Smooth muscle cell (in vitro differentiated cells): ENCODE data around the gene STRN3. TPM values are rescaled to one million over a fixed set of nuclear protein-coding genes. Genes with fewer than 3 reads are reported as not detected.

Source experiments
- DNase-seq: peaks from one replicate; lab custom pipeline; 2025; ENCODE audit not compliant: unreplicated experiment; lab: John Stamatoyannopoulos, UW
- H2AFZ ChIP-seq: fragments of 200-600 bp; sonication (generic); 2 replicates; pipeline ENCODE4 v1.6.0; 2016; ENCODE audit warnings: antibody characterized with exemption, low read depth, mild to moderate bottlenecking
- H3F3A ChIP-seq: fragments of 200-600 bp; sonication (generic); 2 replicates; pipeline ENCODE4 v1.6.0; 2017; ENCODE audit warnings: antibody characterized with exemption, low read depth
- H3K27ac ChIP-seq: fragments of 200-600 bp; sonication (generic); 2 replicates; pipeline ENCODE4 v1.5.1; 2016; ENCODE audit warnings: low read depth, mild to moderate bottlenecking
- H3K27me3 ChIP-seq: fragments of 200-600 bp; sonication (generic); 2 replicates; pipeline ENCODE4 v1.6.1; 2016; ENCODE audit warnings: low read depth, mild to moderate bottlenecking
- H3K36me3 ChIP-seq: fragments of 200-600 bp; sonication (generic); 2 replicates; pipeline ENCODE4 v1.5.1; 2016; ENCODE audit warnings: low read depth
- H3K4me1 ChIP-seq: fragments of 200-600 bp; sonication (generic); 2 replicates; pipeline ENCODE4 v1.5.1; 2016; ENCODE audit warnings: low read depth
- H3K4me2 ChIP-seq: fragments of 200-600 bp; sonication (generic); 2 replicates; pipeline ENCODE4 v1.6.0; 2016; ENCODE audit warnings: mild to moderate bottlenecking
- H3K4me3 ChIP-seq: fragments of 200-600 bp; sonication (generic); 2 replicates; pipeline ENCODE4 v1.5.1; 2016; ENCODE audit warnings: mild to moderate bottlenecking
- H3K79me2 ChIP-seq: fragments of 200-600 bp; sonication (generic); 2 replicates; pipeline ENCODE4 v1.6.0; 2016; ENCODE audit warnings: low read depth, mild to moderate bottlenecking
- H3K9ac ChIP-seq: fragments of 200-600 bp; sonication (generic); 2 replicates; pipeline ENCODE4 v1.6.0; 2016; ENCODE audit warnings: low read depth
- H3K9me3 ChIP-seq: fragments of 200-600 bp; sonication (generic); replicated peaks from 2 replicates; pipeline ENCODE4 v1.5.1; 2016; ENCODE audit warnings: low read depth
- H4K20me1 ChIP-seq: fragments of 200-600 bp; sonication (generic); 2 replicates; pipeline ENCODE4 v1.6.0; 2016; ENCODE audit warnings: low read depth
- WGBS: methylation state at CpG from one replicate; pipeline ENCODE4 v1.1.7; 2016; ENCODE audit warnings: low lambda C conversion rate; 5-methylcytosine and 5-hydroxymethylcytosine counted together
- polyA plus RNA-seq: library from polyadenylated mRNA; unstranded; fragments of >200 nt; fragmentation: Nextera tagmentation; extraction: Ambion mirVana; gene quantifications from 2 replicates; pipeline ENCODE4 v1.2.1, GENCODE V29; 2016
- total RNA-seq: library from RNA; depleted of rRNA; stranded (reverse); fragments of >200 nt; gene quantifications from 2 replicates; pipeline ENCODE4 v1.2.3, GENCODE V29; 2014
- TF ChIP-seq, protein P1 (sequence below): fragments of 200-600 bp; sonication (generic); IDR thresholded peaks from 2 replicates; pipeline ENCODE4 v1.5.1; 2017; ENCODE audit warnings: borderline replicate concordance, mild to moderate bottlenecking, antibody characterized with exemption; ENCODE audit not compliant: insufficient read depth, poor library complexity, severe bottlenecking

STRN3 gene
- total and polyA plus RNA-seq, 2 experiments from 2014 or later = 6.8 to 43.6 TPM

DNA sequence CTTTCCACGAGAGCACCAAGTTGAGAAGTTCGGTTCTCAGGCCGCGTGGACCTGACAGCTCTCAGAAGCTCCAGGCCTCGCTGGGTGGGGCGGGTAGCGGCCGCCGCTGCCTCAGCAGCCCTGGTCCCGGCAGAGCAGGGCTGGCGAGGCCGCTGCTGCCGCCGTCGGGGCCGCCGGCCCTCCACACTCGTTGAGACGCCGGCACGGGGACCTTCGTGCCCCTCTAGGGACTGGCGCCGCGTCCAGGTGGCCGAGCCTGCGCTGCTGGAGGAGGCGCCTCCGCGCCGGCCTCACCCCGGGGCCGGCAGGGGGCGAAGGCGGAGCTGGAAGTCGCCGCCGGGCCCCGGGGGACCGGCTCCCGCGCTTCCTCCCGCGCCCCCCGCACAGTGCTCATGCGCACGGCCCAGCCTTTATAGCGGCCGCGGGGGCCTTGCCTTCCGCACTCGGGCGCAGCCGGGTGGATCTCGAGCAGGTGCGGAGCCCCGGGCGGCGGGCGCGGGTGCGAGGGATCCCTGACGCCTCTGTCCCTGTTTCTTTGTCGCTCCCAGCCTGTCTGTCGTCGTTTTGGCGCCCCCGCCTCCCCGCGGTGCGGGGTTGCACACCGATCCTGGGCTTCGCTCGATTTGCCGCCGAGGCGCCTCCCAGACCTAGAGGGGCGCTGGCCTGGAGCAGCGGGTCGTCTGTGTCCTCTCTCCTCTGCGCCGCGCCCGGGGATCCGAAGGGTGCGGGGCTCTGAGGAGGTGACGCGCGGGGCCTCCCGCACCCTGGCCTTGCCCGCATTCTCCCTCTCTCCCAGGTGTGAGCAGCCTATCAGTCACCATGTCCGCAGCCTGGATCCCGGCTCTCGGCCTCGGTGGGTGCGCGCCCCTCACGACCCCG is 151.8 kb downstream of the STRN3 start, which contains the start of gene COCH:
COCH (plus strand) TSS at position 440 of the 879 bp plus-strand sequence; CDS start at position 820, 380 bp downstream.
- Histone ChIP-seq H3K9me3 (no peaks in the 10 kb centered on the region), H3K27me3 (peaks cover 68% of the 10 kb centered on the region)
- TF ChIP-seq, protein P1, sequence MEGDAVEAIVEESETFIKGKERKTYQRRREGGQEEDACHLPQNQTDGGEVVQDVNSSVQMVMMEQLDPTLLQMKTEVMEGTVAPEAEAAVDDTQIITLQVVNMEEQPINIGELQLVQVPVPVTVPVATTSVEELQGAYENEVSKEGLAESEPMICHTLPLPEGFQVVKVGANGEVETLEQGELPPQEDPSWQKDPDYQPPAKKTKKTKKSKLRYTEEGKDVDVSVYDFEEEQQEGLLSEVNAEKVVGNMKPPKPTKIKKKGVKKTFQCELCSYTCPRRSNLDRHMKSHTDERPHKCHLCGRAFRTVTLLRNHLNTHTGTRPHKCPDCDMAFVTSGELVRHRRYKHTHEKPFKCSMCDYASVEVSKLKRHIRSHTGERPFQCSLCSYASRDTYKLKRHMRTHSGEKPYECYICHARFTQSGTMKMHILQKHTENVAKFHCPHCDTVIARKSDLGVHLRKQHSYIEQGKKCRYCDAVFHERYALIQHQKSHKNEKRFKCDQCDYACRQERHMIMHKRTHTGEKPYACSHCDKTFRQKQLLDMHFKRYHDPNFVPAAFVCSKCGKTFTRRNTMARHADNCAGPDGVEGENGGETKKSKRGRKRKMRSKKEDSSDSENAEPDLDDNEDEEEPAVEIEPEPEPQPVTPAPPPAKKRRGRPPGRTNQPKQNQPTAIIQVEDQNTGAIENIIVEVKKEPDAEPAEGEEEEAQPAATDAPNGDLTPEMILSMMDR = peak; percentile 44

DNA sequence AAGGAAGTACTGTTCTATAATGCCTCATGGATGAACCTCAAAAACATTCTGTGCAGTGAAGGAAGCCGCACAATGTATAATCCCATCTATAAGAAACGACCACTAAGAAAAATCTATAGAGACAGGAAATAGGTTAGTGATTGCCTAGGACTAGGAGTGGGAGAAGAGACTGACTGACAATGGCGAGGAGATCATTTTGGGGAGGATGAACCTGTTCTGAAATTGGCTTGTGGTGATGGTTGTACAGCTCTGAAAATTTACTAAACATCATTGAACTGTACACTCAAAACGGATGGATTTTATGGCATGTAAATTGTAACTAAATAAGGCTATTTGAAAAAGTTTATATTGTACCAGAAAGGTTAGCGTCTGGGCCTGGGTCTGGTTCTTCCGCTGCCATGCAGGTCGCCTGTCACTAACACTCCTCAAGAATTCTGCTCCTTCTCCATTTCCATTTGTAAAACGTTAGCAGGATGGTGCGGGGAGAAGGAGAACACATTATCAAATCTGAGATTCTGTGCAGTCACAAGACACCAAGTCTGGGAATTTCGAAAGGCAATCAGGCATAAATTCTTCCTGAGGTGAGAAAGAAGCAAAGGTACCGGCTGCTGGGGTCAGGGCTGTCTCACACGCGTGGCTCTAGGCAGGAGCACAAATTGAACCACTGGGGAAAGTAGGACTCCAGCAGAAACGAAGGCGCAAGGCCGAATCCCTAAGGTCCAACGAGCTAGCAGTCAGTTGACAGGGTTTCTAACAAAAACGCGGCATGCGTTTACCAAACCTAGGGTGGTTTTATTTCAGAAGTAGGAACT is 152.7 kb downstream of the STRN3 start:
- H3K4me2 ChIP-seq = peak overlapping the region; percentile 94
- H3F3A ChIP-seq = no peaks in the 10 kb centered on the region
- no peak overlapping the region for H2AFZ ChIP-seq
- no peak overlapping the region for H3K9ac ChIP-seq
- H3K4me3 ChIP-seq = peak overlapping the region; percentile 60
- WGBS = 60% methylated on average over 20 of the region's 20 CpGs
- no peaks in the 10 kb centered on the region for H3K79me2 ChIP-seq
- no peak overlapping the region for H3K27ac ChIP-seq
- TF ChIP-seq, protein P1 = no peak
- peaks cover 68% of the 10 kb centered on the region for H3K27me3 ChIP-seq
- no peak for DNase-seq
- H4K20me1 ChIP-seq = no peaks in the 10 kb centered on the region
- H3K4me1 ChIP-seq = peaks cover 4% of the 10 kb centered on the region
- no peaks in the 10 kb centered on the region for H3K9me3 ChIP-seq
- H3K36me3 ChIP-seq = no peaks in the 10 kb centered on the region

More for the DNA sequence above, 151.8 kb downstream of the STRN3 start, which contains the start of gene COCH:
- Histone ChIP-seq H3K27ac (no peak within 1 kb of the TSS), H2AFZ (peak within 1 kb of the TSS; percentile 9), H3F3A (no peaks in the 10 kb centered on the region), H3K9ac (no peak within 1 kb of the TSS), H3K79me2 (no peaks in the 10 kb centered on the region), H4K20me1 (no peaks in the 10 kb centered on the region), H3K4me1 (peaks cover 4% of the 10 kb centered on the region), H3K4me2 (peak within 1 kb of the TSS; percentile 94), H3K4me3 (peak within 1 kb of the TSS; percentile 60), H3K36me3 (no peaks in the 10 kb centered on the region)
- DNase-seq = no peak
- WGBS = 4% methylated on average over 80 of the region's 99 CpGs

DNA sequence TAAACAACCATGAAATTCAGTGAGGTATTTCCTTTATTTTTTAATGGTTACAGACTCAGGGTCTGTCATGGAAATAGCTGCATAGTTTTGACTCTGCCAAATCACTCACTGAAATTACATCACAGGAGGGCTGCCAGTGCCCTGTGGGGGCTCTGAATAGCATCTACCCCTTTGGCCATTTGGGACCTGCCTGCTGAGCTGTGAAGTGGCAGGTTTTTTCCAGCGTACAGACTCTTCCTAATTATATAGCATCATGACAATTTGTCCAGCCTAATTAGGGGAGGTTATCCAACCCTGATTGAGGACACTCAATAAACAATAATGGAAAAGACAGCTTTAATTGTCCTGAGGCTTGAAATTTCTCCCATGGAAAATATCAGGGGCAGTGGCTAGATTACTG is 153.6 kb downstream of the STRN3 start:
- no peak overlapping the region for H2AFZ ChIP-seq
- WGBS = 50% methylated on average over 1 of the region's 1 CpG
- no peaks in the 10 kb centered on the region for H3F3A ChIP-seq
- DNase-seq = no peak
- no peak overlapping the region for H3K4me2 ChIP-seq
- no peak overlapping the region for H3K4me3 ChIP-seq
- no peaks in the 10 kb centered on the region for H3K79me2 ChIP-seq
- no peaks in the 10 kb centered on the region for H4K20me1 ChIP-seq
- TF ChIP-seq, protein P1 = no peak
- no peaks in the 10 kb centered on the region for H3K9me3 ChIP-seq
- H3K27me3 ChIP-seq = peaks cover 64% of the 10 kb centered on the region
- no peak overlapping the region for H3K9ac ChIP-seq
- peaks cover 4% of the 10 kb centered on the region for H3K4me1 ChIP-seq
- no peaks in the 10 kb centered on the region for H3K36me3 ChIP-seq
- no peak overlapping the region for H3K27ac ChIP-seq
